IPS-20b (cell line): ENCODE results near the gene COL6A2.

Source experiments
- H3K27ac ChIP-seq: one replicate; pipeline ENCODE4 v1.5.1; 2013; ENCODE audit warnings: low read length
- H3K27me3 ChIP-seq: 2 replicates; pipeline ENCODE4 v1.6.1; 2013; ENCODE audit warnings: mild to moderate bottlenecking, low read length, inconsistent platforms; ENCODE audit not compliant: insufficient read depth
- H3K36me3 ChIP-seq: 2 replicates; pipeline ENCODE4 v1.6.1; 2013; ENCODE audit warnings: low read depth, mild to moderate bottlenecking, inconsistent platforms, low read length, moderate library complexity; ENCODE audit not compliant: insufficient read depth
- H3K4me1 ChIP-seq: 2 replicates; pipeline ENCODE4 v1.6.1; 2013; ENCODE audit warnings: mild to moderate bottlenecking, control low read depth, inconsistent platforms, low read length, moderate library complexity; ENCODE audit not compliant: insufficient read depth
- H3K4me3 ChIP-seq: 2 replicates; pipeline ENCODE4 v1.5.1; 2013; ENCODE audit warnings: mild to moderate bottlenecking, low read length, inconsistent platforms
- H3K9ac ChIP-seq: 2 replicates; pipeline ENCODE4 v1.6.1; 2013; ENCODE audit warnings: low read depth, mild to moderate bottlenecking, inconsistent platforms, low read length, moderate library complexity
- H3K9me3 ChIP-seq: 2 replicates; pipeline ENCODE4 v1.6.1; 2013; ENCODE audit warnings: mild to moderate bottlenecking, low read depth, low read length, inconsistent platforms; ENCODE audit not compliant: insufficient read depth

The COL6A2 gene

DNA sequence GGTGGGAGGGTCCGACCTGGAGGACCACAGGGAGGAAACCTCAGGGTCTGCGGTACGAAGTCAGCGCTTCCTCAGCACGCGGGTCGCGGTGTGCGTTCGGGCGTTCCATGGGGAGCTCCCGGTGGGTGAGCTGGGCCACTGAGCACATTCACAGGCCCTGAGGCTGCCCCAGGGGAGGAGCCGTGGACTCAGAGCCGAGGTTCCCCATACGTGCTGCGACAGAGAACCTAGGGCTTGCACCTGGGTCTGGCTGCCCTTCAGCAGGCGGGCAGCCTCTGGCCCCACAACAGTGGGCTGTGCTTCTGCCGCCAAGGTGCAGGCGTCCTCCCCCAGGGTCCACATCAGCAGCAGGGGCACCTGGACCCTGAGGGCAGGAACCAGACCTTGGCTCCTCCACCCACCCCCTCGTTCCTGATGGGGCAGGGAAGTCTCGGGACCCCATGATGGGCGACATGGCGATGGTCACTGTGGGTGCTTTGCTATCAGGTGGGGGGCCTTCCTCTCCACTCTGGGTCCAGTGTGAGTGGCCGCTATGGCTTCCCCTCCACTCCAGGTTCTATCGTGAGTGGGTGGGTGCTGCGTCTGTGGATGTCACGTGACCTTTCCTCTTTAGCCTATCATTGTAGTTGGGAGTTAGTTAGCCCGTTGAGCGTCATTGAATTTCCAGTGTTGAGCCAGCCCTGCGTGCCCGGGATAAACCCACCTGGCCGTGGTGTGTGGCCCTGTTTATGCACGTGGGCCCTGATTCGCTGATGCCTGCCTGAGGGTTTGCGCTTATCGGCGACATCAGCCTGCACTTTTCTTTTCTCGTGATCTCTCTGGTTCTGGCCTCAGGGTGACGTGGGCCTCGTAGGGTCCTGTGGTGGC lies 29.6 kb downstream of the COL6A2 start:
- Histone ChIP-seq H3K36me3 (no peaks in the 10 kb centered on the region), H3K4me3 (no peak overlapping the region), H3K27ac (no peak overlapping the region), H3K4me1 (no peaks in the 10 kb centered on the region), H3K27me3 (no peaks in the 10 kb centered on the region), H3K9ac (no peak overlapping the region), H3K9me3 (no peaks in the 10 kb centered on the region)

DNA sequence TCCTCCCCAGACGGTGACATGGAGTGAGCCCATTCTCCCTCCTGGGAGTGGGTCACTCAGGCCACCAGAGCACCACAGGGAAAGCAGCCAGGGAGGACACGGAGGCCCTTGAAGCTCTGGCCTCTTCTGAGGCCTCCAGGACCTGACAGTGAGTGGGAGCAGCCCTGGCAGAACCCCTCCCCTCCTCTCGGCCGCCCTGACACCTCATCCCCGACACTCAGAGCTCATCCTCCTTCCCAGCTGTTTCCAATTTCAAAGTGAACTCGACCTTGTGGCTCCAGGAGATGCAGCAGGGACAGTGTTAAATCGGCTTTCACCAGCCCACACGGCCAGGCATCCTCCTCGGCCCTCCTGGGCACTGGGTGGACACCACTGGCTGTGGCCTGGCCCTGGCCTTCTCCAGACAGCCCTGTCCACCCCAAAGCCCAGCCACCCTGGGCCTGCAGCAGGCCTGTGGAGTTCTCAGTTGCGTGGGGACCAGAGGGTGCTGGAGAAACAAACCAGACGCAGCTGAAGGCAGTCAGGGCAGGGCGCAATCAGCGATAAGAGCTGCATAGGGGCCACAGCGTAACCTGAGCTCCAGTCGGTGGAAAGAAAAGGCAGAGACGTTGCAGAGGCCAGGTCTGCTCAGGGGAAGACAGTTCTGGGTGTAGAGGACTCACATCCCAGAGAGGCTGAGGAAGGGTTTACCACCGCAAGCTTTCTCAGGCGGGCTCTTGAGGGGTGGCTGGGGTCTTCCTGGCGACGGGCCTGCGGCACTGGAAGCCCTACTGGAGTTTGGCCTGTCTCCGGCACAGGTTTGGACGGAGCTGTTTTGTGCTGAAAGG lies 30.4 kb downstream of the COL6A2 start:
- no peak overlapping the region for H3K27ac ChIP-seq
- H3K27me3 ChIP-seq = no peaks in the 10 kb centered on the region
- no peaks in the 10 kb centered on the region for H3K36me3 ChIP-seq
- H3K9me3 ChIP-seq = no peaks in the 10 kb centered on the region
- H3K4me3 ChIP-seq = no peak overlapping the region
- H3K4me1 ChIP-seq = no peaks in the 10 kb centered on the region
- H3K9ac ChIP-seq = no peak overlapping the region

DNA sequence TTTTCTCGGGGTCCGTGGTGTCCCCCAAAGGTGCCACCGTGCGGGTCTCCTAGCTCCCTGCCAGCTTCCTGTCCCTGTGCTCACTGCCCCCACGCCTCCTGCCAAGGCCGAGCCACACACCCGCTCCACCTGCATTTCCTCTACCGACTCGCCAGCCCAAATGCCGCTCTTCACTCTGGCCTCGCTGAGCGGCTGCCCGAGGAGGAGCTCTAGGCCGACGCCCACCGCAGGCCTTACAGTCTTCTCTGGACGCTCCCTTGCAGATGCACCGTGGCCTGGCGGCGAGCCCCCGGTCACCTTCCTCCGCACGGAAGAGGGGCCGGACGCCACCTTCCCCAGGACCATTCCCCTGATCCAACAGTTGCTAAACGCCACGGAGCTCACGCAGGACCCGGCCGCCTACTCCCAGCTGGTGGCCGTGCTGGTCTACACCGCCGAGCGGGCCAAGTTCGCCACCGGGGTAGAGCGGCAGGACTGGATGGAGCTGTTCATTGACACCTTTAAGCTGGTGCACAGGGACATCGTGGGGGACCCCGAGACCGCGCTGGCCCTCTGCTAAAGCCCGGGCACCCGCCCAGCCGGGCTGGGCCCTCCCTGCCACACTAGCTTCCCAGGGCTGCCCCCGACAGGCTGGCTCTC lies 31.1 kb downstream of the COL6A2 start:
- H3K4me3 ChIP-seq = no peak overlapping the region

DNA sequence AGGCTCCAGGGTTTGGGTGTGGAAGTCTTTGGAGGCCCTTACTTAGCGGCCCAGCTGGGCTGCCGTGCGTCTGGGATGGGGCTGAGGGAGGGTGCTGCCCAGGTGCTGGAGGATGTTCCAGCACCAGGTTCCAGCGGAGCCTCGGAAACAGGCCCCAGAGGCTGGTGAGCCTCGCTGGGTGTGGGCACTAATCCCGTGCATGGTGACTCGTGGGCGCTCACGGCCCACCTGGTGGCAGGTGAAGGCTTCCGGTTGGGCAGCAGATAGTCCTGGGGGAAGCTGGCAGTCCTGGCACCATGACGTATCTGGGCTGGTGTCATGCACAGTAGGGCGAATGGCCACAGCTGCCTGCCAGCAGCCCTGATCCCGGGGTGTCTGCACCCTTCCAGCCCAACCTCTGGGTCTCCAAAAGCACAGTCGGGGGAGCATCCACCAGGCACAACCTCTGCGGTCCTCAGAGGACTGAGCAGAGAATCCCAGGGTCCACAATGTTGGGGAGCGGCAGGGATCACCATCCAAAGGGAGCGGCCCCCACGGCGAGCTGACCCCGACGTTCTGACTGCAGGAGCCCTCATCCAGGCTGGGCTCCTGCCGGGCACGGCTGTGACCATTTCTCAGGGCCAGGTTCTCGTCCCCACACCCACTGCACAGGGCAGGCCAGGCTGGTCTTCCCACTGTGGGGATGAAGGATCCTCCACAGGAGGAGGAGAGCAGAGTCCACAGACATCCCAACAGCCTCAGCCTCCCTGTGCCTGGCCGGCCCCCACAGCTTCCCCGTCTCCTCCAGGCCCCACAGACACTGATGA lies 32.1 kb downstream of the COL6A2 start:
- no peaks in the 10 kb centered on the region for H3K9me3 ChIP-seq
- no peak overlapping the region; the same call in 1 of the 2 replicates for H3K9ac ChIP-seq
- H3K27ac ChIP-seq = no peak overlapping the region
- H3K4me3 ChIP-seq = no peak overlapping the region
- H3K36me3 ChIP-seq = no peaks in the 10 kb centered on the region
- no peaks in the 10 kb centered on the region for H3K27me3 ChIP-seq
- no peaks in the 10 kb centered on the region for H3K4me1 ChIP-seq

More for the DNA sequence above, 31.1 kb downstream of the COL6A2 start:
- Histone ChIP-seq H3K27ac (no peak overlapping the region), H3K9me3 (no peaks in the 10 kb centered on the region), H3K36me3 (no peaks in the 10 kb centered on the region), H3K27me3 (no peaks in the 10 kb centered on the region), H3K9ac (no peak overlapping the region), H3K4me1 (no peaks in the 10 kb centered on the region)

DNA sequence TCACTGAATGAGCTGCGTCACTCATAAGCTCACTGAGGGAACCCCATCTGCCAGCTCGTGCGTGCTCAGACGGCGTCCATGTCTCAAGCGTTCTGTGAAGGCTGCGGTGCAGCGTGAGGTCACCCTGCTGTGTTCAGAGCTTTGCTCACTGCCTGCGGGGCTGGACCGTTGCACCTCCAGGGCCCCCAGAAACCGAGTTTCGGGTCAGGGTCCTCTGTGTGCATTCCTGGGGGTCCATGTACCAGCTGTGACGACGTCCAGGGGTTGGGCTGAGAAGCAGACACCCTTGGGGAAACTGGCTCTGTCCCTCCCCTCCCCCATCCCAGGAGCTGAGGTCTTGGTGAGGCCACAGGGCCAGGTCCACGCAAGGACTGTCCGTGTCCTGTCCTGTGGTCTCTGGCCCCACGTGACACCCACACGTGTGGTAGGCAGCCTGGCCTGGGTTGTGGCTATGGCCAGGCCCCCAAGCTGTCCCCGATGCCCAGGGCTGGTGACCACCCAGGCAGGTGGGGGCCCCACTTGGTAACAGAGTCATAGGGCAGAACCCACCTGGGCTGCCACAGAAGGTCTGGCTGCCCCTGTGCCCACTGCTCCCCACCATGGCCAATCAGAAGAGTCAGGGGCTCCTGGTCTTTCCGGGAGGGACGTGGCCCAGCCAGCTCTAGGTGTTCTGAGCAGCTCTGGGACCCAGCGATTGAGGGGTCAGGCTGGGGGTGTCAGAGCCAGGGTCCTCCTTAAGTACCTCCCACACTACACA lies 33.1 kb downstream of the COL6A2 start:
- no peaks in the 10 kb centered on the region for H3K36me3 ChIP-seq
- H3K9me3 ChIP-seq = no peaks in the 10 kb centered on the region
- no peaks in the 10 kb centered on the region for H3K27me3 ChIP-seq
- H3K27ac ChIP-seq = no peak overlapping the region
- H3K4me1 ChIP-seq = no peaks in the 10 kb centered on the region
- no peak overlapping the region for H3K9ac ChIP-seq
- H3K4me3 ChIP-seq = no peak overlapping the region

DNA sequence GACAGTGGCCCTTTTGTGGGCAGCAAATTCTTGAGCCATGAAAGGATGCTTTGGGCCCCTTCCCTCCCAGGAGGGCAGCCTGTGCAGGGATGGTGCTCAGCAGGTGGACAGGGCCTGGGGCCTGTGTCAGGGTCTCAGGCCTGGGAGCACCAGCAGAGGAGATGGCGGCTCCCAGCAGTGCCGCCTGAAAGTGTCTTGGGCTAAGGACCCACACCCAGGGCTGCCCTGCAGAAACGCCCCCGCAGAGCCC lies 33.6 kb downstream of the COL6A2 start:
- H3K4me1 ChIP-seq = no peaks in the 10 kb centered on the region
- H3K36me3 ChIP-seq = no peaks in the 10 kb centered on the region
- H3K27ac ChIP-seq = no peak overlapping the region
- H3K27me3 ChIP-seq = no peaks in the 10 kb centered on the region
- H3K9ac ChIP-seq = no peak overlapping the region
- H3K9me3 ChIP-seq = no peaks in the 10 kb centered on the region
- H3K4me3 ChIP-seq = no peak overlapping the region

DNA sequence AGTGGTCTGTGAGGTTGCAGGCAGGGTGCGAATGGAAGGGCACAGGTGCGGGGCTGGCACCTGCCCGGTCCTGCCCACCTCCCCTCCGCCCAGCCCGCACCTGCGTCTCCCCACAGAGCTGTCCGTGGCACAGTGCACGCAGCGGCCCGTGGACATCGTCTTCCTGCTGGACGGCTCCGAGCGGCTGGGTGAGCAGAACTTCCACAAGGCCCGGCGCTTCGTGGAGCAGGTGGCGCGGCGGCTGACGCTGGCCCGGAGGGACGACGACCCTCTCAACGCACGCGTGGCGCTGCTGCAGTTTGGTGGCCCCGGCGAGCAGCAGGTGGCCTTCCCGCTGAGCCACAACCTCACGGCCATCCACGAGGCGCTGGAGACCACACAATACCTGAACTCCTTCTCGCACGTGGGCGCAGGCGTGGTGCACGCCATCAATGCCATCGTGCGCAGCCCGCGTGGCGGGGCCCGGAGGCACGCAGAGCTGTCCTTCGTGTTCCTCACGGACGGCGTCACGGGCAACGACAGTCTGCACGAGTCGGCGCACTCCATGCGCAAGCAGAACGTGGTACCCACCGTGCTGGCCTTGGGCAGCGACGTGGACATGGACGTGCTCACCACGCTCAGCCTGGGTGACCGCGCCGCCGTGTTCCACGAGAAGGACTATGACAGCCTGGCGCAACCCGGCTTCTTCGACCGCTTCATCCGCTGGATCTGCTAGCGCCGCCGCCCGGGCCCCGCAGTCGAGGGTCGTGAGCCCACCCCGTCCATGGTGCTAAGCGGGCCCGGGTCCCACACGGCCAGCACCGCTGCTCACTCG lies 34.1 kb downstream of the COL6A2 start:
- Histone ChIP-seq H3K9ac (no peak overlapping the region), H3K36me3 (no peaks in the 10 kb centered on the region), H3K4me1 (no peaks in the 10 kb centered on the region), H3K9me3 (no peaks in the 10 kb centered on the region), H3K4me3 (no peak overlapping the region), H3K27me3 (no peaks in the 10 kb centered on the region), H3K27ac (no peak overlapping the region)

DNA sequence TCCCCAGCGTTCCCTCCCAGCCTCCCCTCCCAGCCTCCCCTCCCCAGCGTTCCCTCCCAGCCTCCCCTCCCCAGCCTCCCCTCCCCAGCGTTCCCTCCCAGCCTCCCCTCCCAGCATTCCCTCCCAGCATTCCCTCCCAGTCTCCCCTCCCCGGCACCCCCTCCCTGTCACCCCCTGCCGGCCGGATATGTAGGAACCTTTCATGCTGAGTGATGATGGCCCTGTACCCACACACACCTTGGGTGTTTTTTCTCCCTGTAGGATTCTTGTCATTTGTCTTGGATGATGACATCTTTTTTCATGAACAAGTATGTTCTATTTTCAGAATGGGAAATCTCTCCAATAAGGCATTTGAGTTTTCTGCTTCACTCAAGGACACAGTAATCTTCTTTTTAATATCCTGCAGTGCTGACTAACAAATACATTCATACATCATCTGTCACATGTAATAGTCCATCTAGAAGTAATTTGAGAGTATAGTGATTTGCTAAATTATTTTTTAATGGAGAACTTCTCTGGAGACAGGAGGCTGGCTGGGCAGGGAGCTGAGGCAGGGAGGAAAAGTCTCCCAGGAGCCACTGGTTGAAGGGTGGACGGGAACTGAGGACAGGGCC lies 38.0 kb downstream of the COL6A2 start:
- Histone ChIP-seq H3K4me1 (no peaks in the 10 kb centered on the region), H3K36me3 (no peaks in the 10 kb centered on the region), H3K27me3 (no peaks in the 10 kb centered on the region), H3K9ac (no peak overlapping the region), H3K9me3 (no peaks in the 10 kb centered on the region), H3K4me3 (no peak overlapping the region), H3K27ac (no peak overlapping the region)

DNA sequence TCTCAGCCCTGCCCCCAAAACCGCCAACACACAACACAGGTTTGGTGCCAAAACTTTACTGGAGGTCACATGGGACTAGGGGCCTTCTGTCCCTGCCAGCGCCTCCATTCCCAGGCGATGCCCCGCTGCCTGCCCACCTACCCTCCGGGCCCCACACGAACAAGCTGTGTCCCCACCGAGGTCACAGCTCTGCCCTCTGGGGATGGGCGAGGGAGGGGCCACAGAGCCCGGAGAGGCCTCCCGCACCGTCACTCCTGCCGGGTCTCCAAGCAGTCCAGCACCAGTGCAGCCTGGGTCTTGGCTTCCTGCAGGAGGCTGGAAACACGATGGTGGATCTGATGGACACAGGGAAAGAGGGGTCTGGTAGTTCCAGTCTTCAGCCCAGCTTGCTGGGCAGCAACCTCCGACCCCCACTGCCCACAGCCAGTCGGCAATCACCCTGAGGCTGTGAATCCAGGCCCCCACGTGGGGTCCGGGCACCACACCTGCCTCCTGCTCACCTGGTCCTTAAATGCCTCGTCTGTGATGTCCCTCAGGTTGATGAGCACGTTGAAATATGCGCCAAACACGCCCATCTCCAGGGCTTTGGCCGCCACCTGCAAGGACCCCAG lies 38.9 kb downstream of the COL6A2 start:
- H3K36me3 ChIP-seq = no peaks in the 10 kb centered on the region
- H3K27me3 ChIP-seq = no peaks in the 10 kb centered on the region
- H3K4me3 ChIP-seq = no peak overlapping the region
- H3K4me1 ChIP-seq = no peaks in the 10 kb centered on the region
- no peaks in the 10 kb centered on the region for H3K9me3 ChIP-seq
- no peak overlapping the region for H3K9ac ChIP-seq
- H3K27ac ChIP-seq = no peak overlapping the region

DNA sequence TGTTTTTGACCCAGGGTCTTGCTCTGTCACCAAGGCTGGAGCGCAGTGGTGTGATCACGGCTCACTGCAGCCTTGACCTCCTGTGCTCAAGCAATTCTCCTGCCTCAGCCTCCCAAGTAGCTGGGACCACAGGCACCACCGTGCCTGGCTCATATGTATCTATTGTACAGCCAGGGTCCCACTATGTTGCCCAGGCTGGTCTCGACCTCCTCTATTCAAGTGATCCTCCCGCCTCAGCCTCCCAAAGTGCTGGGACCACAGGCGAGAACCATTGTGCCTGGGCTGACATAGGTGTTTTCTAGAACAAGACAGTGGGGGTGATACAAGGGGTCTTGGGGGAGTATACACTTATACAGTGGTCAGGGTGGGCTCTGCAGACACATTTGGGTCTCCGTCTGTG lies 40.0 kb downstream of the COL6A2 start:
- no peaks in the 10 kb centered on the region for H3K9me3 ChIP-seq
- H3K4me3 ChIP-seq = no peak overlapping the region

More for the DNA sequence above, 40.0 kb downstream of the COL6A2 start:
- Histone ChIP-seq H3K36me3 (no peaks in the 10 kb centered on the region), H3K4me1 (no peaks in the 10 kb centered on the region), H3K9ac (no peak overlapping the region), H3K27ac (no peak overlapping the region), H3K27me3 (no peaks in the 10 kb centered on the region)
